Fibroblast of lung (primary cell): ENCODE measurements around the gene CEP41. TPM values are rescaled to one million over a fixed set of nuclear protein-coding genes. Genes with fewer than 3 reads are reported as not detected.

Experiments used
- DNase-seq, 2 donors: peaks; one replicate each; pipeline versions ENCODE4 v3.0.0 to v3.0.0-alpha.2; 2010; ENCODE audit warnings: low read depth in 2 of 2
- H2AFZ ChIP-seq: 2 replicates; pipeline ENCODE4 v1.5.1; 2012; ENCODE audit warnings: low read length, control low read depth, inconsistent platforms
- H3K27ac ChIP-seq: 2 replicates; pipeline ENCODE4 v1.5.1; 2011; ENCODE audit warnings: low read length, control low read depth; ENCODE audit not compliant: insufficient read depth
- H3K27me3 ChIP-seq: 2 replicates; pipeline ENCODE4 v1.5.1; 2011; ENCODE audit warnings: mild to moderate bottlenecking, low read length; ENCODE audit not compliant: control insufficient read depth, insufficient read depth
- H3K36me3 ChIP-seq: 2 replicates; pipeline ENCODE4 v1.5.1; 2011; ENCODE audit warnings: low read length; ENCODE audit not compliant: control insufficient read depth, insufficient read depth
- H3K4me1 ChIP-seq: 2 replicates; pipeline ENCODE4 v1.5.1; 2011; ENCODE audit warnings: low read length; ENCODE audit not compliant: control insufficient read depth, insufficient read depth; ENCODE audit errors: extremely low read depth
- H3K4me2 ChIP-seq: 2 replicates; pipeline ENCODE4 v1.5.1; 2011; ENCODE audit warnings: low read length, control low read depth; ENCODE audit not compliant: insufficient read depth; ENCODE audit errors: extremely low read depth
- H3K4me3 ChIP-seq, 4 experiments: fragments of 200-600 bp in 1 of 4; sonication (generic) in 1 of 4; replicated peaks in 1 of 4; 2 replicates each; pipeline ENCODE4 v1.5.1; 2011 to 2016; ENCODE audit warnings: low read length in 4 of 4, low read depth in 3 of 4, mild to moderate bottlenecking in 3 of 4, control low read depth in 2 of 4, inconsistent platforms in 1 of 4, mixed read lengths in 1 of 4; ENCODE audit not compliant: insufficient read depth in 1 of 4; ENCODE audit errors: control extremely low read depth in 1 of 4
- H3K79me2 ChIP-seq: 2 replicates; pipeline ENCODE4 v1.5.1; 2012; ENCODE audit warnings: mild to moderate bottlenecking, low read length, inconsistent platforms; ENCODE audit not compliant: control insufficient read depth, insufficient read depth
- H3K9ac ChIP-seq: 2 replicates; pipeline ENCODE4 v1.5.1; 2011; ENCODE audit warnings: mild to moderate bottlenecking, low read length, control low read depth; ENCODE audit not compliant: insufficient read depth
- H3K9me3 ChIP-seq: 2 replicates; pipeline ENCODE4 v1.5.1; 2012; ENCODE audit warnings: low read depth, low read length; ENCODE audit not compliant: control insufficient read depth, insufficient read depth
- H4K20me1 ChIP-seq: 2 replicates; pipeline ENCODE4 v1.5.1; 2011; ENCODE audit warnings: low read length; ENCODE audit not compliant: control insufficient read depth, insufficient read depth; ENCODE audit errors: extremely low read depth
- EZH2 ChIP-seq: IDR thresholded peaks from 2 replicates; pipeline ENCODE4 v1.5.1; 2012; ENCODE audit warnings: low read length, control low read depth, mild to moderate bottlenecking; ENCODE audit errors: missing control alignments
- polyA plus RNA-seq, 2 donors: library from polyadenylated mRNA; depleted of rRNA in 1 of 2; stranded (reverse) in 1 of 2; unstranded in 1 of 2; fragments of >200 nt; gene quantifications; 2 replicates each; pipeline ENCODE4 v1.2.1, GENCODE V29; 2011 to 2012; ENCODE audit warnings: missing spikeins in 1 of 2
- total RNA-seq: library from RNA; depleted of rRNA; stranded (reverse); fragments of >200 nt; gene quantifications from 2 replicates; pipeline ENCODE4 v1.2.1, GENCODE V29; 2014
- TF ChIP-seq, protein P1 (sequence below), 2 donors: IDR thresholded peaks in 1 of 2; conservative IDR thresholded peaks in 1 of 2; 1 replicate in 1 of 2; 2 replicates in 1 of 2; pipeline ENCODE4 v1.5.1; 2011 to 2012; ENCODE audit warnings: low read length in 2 of 2, control low read depth in 1 of 2, inconsistent platforms in 1 of 2, low read depth in 1 of 2, mild to moderate bottlenecking in 1 of 2

CEP41 gene
- total and polyA plus RNA-seq, 2 donors (not counting 1 experiment from before 2014, with no cell fraction given) = 8.3 to 24.5 TPM

DNA sequence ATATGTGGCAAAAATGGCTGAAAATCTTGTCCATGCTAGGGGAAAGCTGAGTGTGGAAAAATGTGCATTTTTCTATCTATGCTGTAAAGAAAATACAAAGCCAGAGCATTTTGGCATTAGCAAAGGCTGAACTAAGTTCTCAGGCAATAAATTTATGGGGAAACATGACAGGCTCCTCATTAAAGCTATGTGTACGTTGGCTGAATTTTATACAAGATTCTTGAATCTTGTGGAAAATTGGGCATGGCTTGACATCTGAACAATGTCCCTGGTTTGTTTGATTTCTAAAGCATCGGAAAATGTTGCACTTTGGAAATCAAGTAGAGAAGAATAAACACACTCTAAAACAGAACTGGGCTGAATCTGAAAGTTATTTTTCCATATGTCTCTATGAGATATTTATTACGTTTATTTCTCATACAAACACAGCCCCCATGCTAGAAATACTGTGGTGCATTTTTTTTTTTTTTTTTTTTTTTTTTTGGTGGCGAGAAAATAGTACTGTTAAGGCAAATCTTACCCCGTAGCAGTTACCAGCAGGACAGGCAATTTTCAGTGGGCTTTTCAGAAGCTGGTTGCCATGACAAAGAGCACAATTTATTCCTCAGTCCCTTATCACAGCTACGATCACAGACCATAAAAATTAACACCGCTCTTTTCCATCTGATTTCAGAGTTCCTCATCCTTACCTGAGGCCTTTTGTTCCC, 43.6 kb downstream of the CEP41 start:
- Histone ChIP-seq H3K27me3 (no peaks in the 10 kb centered on the region), H3K9me3 (no peaks in the 10 kb centered on the region), H3K4me1 (peaks cover 13% of the 10 kb centered on the region), H2AFZ (no peak overlapping the region), H4K20me1 (no peaks in the 10 kb centered on the region), H3K9ac (no peak overlapping the region), H3K27ac (no peak overlapping the region), H3K4me3 (no peak overlapping the region), H3K36me3 (no peaks in the 10 kb centered on the region), H3K79me2 (no peaks in the 10 kb centered on the region), H3K4me2 (peak overlapping the region; percentile 18)
- no peak for TF ChIP-seq EZH2
- TF ChIP-seq, protein P1, sequence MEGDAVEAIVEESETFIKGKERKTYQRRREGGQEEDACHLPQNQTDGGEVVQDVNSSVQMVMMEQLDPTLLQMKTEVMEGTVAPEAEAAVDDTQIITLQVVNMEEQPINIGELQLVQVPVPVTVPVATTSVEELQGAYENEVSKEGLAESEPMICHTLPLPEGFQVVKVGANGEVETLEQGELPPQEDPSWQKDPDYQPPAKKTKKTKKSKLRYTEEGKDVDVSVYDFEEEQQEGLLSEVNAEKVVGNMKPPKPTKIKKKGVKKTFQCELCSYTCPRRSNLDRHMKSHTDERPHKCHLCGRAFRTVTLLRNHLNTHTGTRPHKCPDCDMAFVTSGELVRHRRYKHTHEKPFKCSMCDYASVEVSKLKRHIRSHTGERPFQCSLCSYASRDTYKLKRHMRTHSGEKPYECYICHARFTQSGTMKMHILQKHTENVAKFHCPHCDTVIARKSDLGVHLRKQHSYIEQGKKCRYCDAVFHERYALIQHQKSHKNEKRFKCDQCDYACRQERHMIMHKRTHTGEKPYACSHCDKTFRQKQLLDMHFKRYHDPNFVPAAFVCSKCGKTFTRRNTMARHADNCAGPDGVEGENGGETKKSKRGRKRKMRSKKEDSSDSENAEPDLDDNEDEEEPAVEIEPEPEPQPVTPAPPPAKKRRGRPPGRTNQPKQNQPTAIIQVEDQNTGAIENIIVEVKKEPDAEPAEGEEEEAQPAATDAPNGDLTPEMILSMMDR (conservative IDR thresholded peaks at IDR 0.05 in 1 of 2, IDR thresholded peaks at IDR 0.05 in 1 of 2; ENCODE audit: low read depth in 1 of 2, low read length in 2 of 2) = no peak
- DNase-seq = peak in 1 of 2 donors; percentile 37

GRCh38 chr7:130396109-130396508, 44.7 kb downstream of the CEP41 start:
- Histone ChIP-seq H3K27me3 (no peaks in the 10 kb centered on the region), H3K4me3 (no peak overlapping the region), H3K4me2 (peak overlapping the region; percentile 46), H3K4me1 (peaks cover 17% of the 10 kb centered on the region), H3K79me2 (no peaks in the 10 kb centered on the region), H3K27ac (no peak overlapping the region), H3K36me3 (no peaks in the 10 kb centered on the region), H3K9ac (no peak overlapping the region), H2AFZ (peak overlapping the region; percentile 29), H3K9me3 (no peaks in the 10 kb centered on the region), H4K20me1 (no peaks in the 10 kb centered on the region)
- DNase-seq = no peak
- no peak for TF ChIP-seq EZH2
- TF ChIP-seq, protein P1 (conservative IDR thresholded peaks at IDR 0.05 in 1 of 2, IDR thresholded peaks at IDR 0.05 in 1 of 2; ENCODE audit: low read depth in 1 of 2, low read length in 2 of 2) = no peak

GRCh38 chr7:130395421-130395820, 45.4 kb downstream of the CEP41 start:
- no peaks in the 10 kb centered on the region for H3K27me3 ChIP-seq
- H2AFZ ChIP-seq = no peak overlapping the region
- no peak for DNase-seq
- peaks cover 17% of the 10 kb centered on the region for H3K4me1 ChIP-seq
- no peak overlapping the region for H3K4me3 ChIP-seq
- TF ChIP-seq EZH2 = no peak
- TF ChIP-seq, protein P1 (conservative IDR thresholded peaks at IDR 0.05 in 1 of 2, IDR thresholded peaks at IDR 0.05 in 1 of 2; ENCODE audit: low read depth in 1 of 2, low read length in 2 of 2) = no peak
- H4K20me1 ChIP-seq = no peaks in the 10 kb centered on the region
- no peaks in the 10 kb centered on the region for H3K9me3 ChIP-seq
- no peaks in the 10 kb centered on the region for H3K36me3 ChIP-seq
- H3K4me2 ChIP-seq = peak overlapping the region; percentile 41
- no peaks in the 10 kb centered on the region for H3K79me2 ChIP-seq
- H3K27ac ChIP-seq = no peak overlapping the region
- H3K9ac ChIP-seq = no peak overlapping the region
